ENCODE results near the gene SOCS7.
A peak's percentile ranks its signal among the peaks of the same experiment; 100 is the strongest.

Gene SOCS7

DNA sequence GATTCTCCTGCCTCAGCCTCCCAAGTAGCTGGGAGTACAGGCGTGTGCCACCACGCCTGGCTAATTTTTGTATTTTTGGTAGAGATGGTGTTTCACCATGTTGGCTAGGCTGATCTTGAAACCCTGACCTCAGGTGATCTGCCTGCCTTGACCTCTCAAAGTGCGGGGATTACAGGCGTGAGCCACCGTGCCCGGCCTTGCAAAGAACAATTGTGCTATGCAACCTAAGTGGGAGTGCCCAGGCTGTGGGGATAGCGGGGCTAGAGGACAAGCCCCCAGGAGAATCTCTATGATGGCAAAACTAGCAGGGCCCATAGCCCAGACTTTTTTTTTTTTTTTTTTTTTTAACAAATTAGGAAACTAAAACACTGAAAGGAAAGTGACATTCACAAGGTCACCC is 5.9 kb upstream of the SOCS7 start:
- peaks cover 4% of the 10 kb centered on the region for H3K4me1 Mint-ChIP-seq (ENCODE audit: low read depth)
- H3K4me3 Mint-ChIP-seq = no peak overlapping the region
- H3K9me3 Mint-ChIP-seq = no peaks in the 10 kb centered on the region
- peaks cover 5% of the 10 kb centered on the region for H3K27me3 Mint-ChIP-seq (ENCODE audit: low read depth)
- H3K36me3 Mint-ChIP-seq (ENCODE audit: low read depth) = no peaks in the 10 kb centered on the region
- no peak overlapping the region for H3K27ac Mint-ChIP-seq

- no peak overlapping the region for H3K27ac Mint-ChIP-seq
- H3K36me3 Mint-ChIP-seq (ENCODE audit: low read depth) = peaks cover 2% of the 10 kb centered on the region
Observed at GRCh38 chr17:38349097-38349730, 2.4 kb upstream of the SOCS7 start.

DNA sequence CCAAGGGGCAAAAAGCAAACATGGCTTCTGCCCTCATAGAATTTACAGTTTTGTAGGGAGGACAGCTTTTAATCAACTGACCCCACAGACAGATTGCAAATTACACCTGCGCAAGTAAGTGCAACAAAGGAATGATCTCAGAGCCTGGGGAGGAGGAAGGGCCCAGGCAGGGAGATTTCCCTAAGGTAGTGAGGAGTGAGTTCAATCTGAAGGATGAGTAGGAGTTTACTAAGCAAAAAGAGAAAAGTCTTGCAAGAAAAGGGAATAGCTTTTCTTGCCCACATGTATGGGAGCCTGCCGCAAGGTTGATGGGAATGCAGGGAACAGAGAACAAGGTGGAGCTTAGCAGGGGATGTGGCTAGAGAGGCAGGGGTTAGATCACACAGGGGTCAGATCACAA is 1.6 kb upstream of the SOCS7 start:
- Mint-ChIP-seq H3K4me3 (no peak overlapping the region), H3K27ac (peak overlapping the region; percentile 36), H3K27me3 (ENCODE audit: low read depth) (no peaks in the 10 kb centered on the region), H3K9me3 (no peaks in the 10 kb centered on the region), H3K36me3 (ENCODE audit: low read depth) (peaks cover 2% of the 10 kb centered on the region), H3K4me1 (ENCODE audit: low read depth) (peaks cover 26% of the 10 kb centered on the region)

More at GRCh38 chr17:38349097-38349730, 2.4 kb upstream of the SOCS7 start:
- peaks cover 20% of the 10 kb centered on the region for H3K4me1 Mint-ChIP-seq (ENCODE audit: low read depth)
- H3K4me3 Mint-ChIP-seq = no peak overlapping the region
- H3K27me3 Mint-ChIP-seq (ENCODE audit: low read depth) = no peaks in the 10 kb centered on the region
- H3K9me3 Mint-ChIP-seq = no peaks in the 10 kb centered on the region

GRCh38 chr17:38352245-38353085 is 821 bp downstream of the SOCS7 start:
- Mint-ChIP-seq H3K4me1 (ENCODE audit: low read depth) (peaks cover 39% of the 10 kb centered on the region), H3K4me3 (peak overlapping the region; percentile 68), H3K27me3 (ENCODE audit: low read depth) (no peaks in the 10 kb centered on the region), H3K27ac (peak overlapping the region; percentile 13), H3K9me3 (no peaks in the 10 kb centered on the region), H3K36me3 (ENCODE audit: low read depth) (peaks cover 6% of the 10 kb centered on the region)

- H3K36me3 Mint-ChIP-seq (ENCODE audit: low read depth) = peaks cover 6% of the 10 kb centered on the region
- H3K4me3 Mint-ChIP-seq = peak overlapping the region; percentile 68
- peaks cover 41% of the 10 kb centered on the region for H3K4me1 Mint-ChIP-seq (ENCODE audit: low read depth)
- H3K27me3 Mint-ChIP-seq (ENCODE audit: low read depth) = no peaks in the 10 kb centered on the region
- peak overlapping the region; percentile 37 for H3K27ac Mint-ChIP-seq
- H3K9me3 Mint-ChIP-seq = no peaks in the 10 kb centered on the region
Observed at GRCh38 chr17:38353086-38353604, 1.5 kb downstream of the SOCS7 start.

DNA sequence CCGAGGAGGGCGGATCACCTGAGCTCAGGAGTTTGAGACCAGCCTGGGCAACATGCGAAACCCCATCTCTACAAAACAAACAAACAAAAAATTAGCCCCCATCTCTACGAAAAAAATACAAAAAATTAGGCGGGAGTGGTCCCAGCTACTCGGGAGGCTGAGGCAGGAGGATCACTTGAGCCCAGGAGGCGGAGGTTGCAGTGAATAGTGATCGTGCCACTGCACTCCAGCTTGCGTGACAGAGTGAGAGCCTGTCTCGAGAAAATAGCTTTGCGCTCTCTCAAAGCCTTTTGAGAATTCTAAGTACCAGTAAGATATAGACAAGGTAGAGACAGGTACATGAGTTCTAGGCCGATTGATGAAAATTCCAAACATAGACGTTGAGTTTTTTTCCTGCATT is 2.0 kb downstream of the SOCS7 start:
- Mint-ChIP-seq H3K27ac (no peak overlapping the region), H3K27me3 (ENCODE audit: low read depth) (no peaks in the 10 kb centered on the region), H3K4me1 (ENCODE audit: low read depth) (peaks cover 41% of the 10 kb centered on the region), H3K4me3 (peak overlapping the region; percentile 68), H3K9me3 (no peaks in the 10 kb centered on the region), H3K36me3 (ENCODE audit: low read depth) (peaks cover 6% of the 10 kb centered on the region)

GRCh38 chr17:38354466-38354865 is 2.8 kb downstream of the SOCS7 start:
- Mint-ChIP-seq H3K4me3 (no peak overlapping the region), H3K27ac (no peak overlapping the region), H3K36me3 (ENCODE audit: low read depth) (peaks cover 6% of the 10 kb centered on the region), H3K9me3 (no peaks in the 10 kb centered on the region), H3K4me1 (ENCODE audit: low read depth) (peaks cover 37% of the 10 kb centered on the region), H3K27me3 (ENCODE audit: low read depth) (no peaks in the 10 kb centered on the region)

DNA sequence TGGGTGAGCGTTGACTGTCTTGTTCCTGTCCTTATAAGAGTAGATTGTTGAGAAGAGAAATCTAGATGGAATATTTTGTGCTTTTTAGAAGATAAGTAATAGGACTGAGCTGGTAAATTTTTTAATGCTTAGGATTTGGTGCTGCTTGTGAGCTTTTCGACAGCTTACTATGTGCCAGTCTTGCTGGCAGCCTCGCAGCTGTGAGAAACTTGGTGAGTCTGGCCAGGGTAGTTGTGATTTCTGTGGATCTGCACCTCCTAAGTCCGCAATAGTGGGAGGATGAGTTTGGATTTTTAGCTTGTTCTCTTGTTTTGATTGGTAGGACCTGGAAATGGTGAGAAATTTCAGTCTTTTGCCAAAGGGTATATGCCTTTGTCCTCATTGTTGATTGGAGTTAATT is 3.6 kb downstream of the SOCS7 start:
- no peaks in the 10 kb centered on the region for H3K27me3 Mint-ChIP-seq (ENCODE audit: low read depth)
- H3K4me1 Mint-ChIP-seq (ENCODE audit: low read depth) = peaks cover 37% of the 10 kb centered on the region
- no peaks in the 10 kb centered on the region for H3K9me3 Mint-ChIP-seq
- peaks cover 6% of the 10 kb centered on the region for H3K36me3 Mint-ChIP-seq (ENCODE audit: low read depth)
- no peak overlapping the region for H3K27ac Mint-ChIP-seq
- H3K4me3 Mint-ChIP-seq = peak overlapping the region; percentile 12

- H3K9me3 Mint-ChIP-seq = no peaks in the 10 kb centered on the region
- H3K27ac Mint-ChIP-seq = no peak overlapping the region
Observed at GRCh38 chr17:38357486-38358123, 6.0 kb downstream of the SOCS7 start.

DNA sequence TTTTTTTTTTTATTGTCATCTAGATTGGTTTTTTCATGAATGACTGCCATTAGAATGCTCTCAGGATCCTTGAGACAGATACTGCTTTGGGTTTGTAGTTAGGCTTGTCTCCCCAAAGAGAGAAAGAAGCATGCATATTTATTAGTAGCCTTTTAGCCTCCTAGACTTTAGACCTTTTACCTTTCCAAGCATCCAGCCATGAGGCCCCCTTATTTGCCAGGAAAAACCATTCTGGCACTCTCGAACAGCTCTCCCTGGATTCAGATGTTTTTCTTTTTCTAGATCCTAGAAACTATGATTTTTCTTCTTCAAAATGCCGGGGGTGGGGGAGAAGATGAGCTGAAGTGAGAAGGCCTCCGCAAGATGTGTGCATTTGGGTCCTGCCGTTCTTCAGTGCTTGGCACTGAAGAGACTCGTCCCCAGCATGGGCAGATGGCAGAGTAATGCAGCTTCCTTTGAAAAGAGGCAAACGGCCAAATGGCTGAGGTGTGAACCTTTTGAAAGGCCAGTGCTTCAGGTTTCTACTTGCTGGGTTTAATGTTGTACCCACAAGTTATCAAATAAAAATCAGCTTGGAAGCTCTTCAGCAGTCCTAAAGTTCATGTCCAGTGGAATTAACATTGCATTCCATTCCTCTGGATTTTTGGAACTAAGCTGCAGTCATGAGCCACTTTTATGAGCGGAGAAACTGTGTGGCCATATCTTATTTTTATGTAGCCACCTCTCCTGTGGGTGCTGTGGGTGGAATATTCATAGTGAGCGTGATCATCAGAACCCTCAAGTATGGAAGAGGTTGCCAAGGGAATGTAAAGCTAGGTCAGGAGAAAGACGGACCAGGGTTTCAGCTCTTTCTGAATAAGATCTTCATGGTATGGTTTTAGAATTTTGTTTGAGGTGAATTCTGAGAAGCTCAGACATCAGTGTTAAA is 7.2 kb downstream of the SOCS7 start:
- Mint-ChIP-seq H3K27me3 (ENCODE audit: low read depth) (no peaks in the 10 kb centered on the region), H3K36me3 (ENCODE audit: low read depth) (peaks cover 6% of the 10 kb centered on the region), H3K4me1 (ENCODE audit: low read depth) (peaks cover 23% of the 10 kb centered on the region), H3K27ac (no peak overlapping the region), H3K9me3 (no peaks in the 10 kb centered on the region), H3K4me3 (no peak overlapping the region)

More at GRCh38 chr17:38357486-38358123, 6.0 kb downstream of the SOCS7 start:
- H3K4me1 Mint-ChIP-seq (ENCODE audit: low read depth) = peaks cover 31% of the 10 kb centered on the region
- H3K4me3 Mint-ChIP-seq = no peak overlapping the region
- H3K36me3 Mint-ChIP-seq (ENCODE audit: low read depth) = peaks cover 6% of the 10 kb centered on the region
- no peaks in the 10 kb centered on the region for H3K27me3 Mint-ChIP-seq (ENCODE audit: low read depth)

DNA sequence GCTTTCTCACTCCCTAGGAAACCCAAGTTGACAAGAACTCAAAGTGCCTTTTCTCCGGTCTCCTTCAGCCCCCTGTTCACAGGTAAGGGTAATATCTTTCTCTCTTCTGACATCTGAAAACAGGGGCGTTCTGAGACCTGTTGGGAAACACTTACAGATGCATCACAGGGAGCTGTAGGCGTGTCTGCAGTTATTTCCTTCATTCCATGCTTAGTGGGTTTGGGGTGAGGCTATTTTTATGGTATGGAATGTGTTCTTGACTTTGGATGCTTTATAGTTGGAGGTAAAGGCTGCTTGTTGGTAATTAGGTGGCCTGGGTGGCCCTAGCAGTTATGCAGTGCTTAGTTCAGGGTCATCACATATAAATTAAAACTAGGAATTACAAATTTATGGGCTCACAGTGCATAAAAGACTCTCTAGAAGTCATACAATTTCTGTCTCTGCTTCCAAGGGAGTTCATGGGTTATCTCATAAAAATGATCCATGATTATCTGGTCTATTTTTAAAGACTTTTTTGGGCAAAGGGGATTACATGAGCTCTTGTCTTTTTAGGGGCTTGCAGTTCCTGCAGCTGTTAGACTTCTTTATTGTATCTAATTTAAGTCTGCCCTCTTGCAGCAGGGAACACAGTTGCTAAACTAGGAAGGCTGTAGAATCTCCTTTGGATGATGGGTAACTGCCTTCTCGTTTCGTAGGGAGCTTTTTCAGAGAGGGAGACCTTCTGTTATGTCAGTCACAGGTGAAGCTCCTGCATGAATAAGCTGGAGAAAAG is 10.2 kb downstream of the SOCS7 start:
- Mint-ChIP-seq H3K4me3 (no peak overlapping the region), H3K4me1 (ENCODE audit: low read depth) (peaks cover 5% of the 10 kb centered on the region), H3K27me3 (ENCODE audit: low read depth) (no peaks in the 10 kb centered on the region), H3K36me3 (ENCODE audit: low read depth) (peaks cover 3% of the 10 kb centered on the region), H3K9me3 (no peaks in the 10 kb centered on the region), H3K27ac (no peak overlapping the region)

- no peaks in the 10 kb centered on the region for H3K9me3 Mint-ChIP-seq
Observed at GRCh38 chr17:38363016-38363415, 11.4 kb downstream of the SOCS7 start.

DNA sequence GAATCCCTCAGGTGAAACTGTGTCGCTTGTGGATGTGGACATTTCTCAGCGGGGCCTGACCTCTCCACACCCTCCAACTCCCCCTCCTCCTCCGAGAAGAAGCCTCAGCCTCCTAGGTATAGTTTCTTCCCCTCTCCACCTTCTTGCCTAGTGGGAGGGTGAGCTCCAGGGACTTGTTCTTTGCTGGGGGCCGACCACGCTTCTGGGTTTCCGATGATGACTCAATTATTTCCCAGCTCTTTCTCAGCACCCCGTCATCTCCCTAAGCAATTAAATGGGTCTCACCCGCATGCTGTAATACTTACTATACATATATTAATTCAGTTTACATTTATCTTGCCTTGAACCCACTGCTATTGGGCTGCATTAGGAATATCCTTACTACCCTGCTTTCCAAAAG is 13.1 kb downstream of the SOCS7 start:
- Mint-ChIP-seq H3K4me3 (no peak overlapping the region), H3K9me3 (no peaks in the 10 kb centered on the region), H3K27ac (no peak overlapping the region), H3K27me3 (ENCODE audit: low read depth) (no peaks in the 10 kb centered on the region), H3K4me1 (ENCODE audit: low read depth) (peaks cover 3% of the 10 kb centered on the region), H3K36me3 (ENCODE audit: low read depth) (peaks cover 11% of the 10 kb centered on the region)

More at GRCh38 chr17:38363016-38363415, 11.4 kb downstream of the SOCS7 start:
- Mint-ChIP-seq H3K4me3 (no peak overlapping the region), H3K27me3 (ENCODE audit: low read depth) (no peaks in the 10 kb centered on the region), H3K27ac (no peak overlapping the region), H3K4me1 (ENCODE audit: low read depth) (no peaks in the 10 kb centered on the region), H3K36me3 (ENCODE audit: low read depth) (peaks cover 4% of the 10 kb centered on the region)
